Measurements from ENCODE around the gene ACO2. TPM values are rescaled to one million over a fixed set of nuclear protein-coding genes. Genes with fewer than 3 reads are reported as not detected.

ACO2 gene
- total RNA-seq, 1 experiment from 2014 or later = 105 TPM

DNA sequence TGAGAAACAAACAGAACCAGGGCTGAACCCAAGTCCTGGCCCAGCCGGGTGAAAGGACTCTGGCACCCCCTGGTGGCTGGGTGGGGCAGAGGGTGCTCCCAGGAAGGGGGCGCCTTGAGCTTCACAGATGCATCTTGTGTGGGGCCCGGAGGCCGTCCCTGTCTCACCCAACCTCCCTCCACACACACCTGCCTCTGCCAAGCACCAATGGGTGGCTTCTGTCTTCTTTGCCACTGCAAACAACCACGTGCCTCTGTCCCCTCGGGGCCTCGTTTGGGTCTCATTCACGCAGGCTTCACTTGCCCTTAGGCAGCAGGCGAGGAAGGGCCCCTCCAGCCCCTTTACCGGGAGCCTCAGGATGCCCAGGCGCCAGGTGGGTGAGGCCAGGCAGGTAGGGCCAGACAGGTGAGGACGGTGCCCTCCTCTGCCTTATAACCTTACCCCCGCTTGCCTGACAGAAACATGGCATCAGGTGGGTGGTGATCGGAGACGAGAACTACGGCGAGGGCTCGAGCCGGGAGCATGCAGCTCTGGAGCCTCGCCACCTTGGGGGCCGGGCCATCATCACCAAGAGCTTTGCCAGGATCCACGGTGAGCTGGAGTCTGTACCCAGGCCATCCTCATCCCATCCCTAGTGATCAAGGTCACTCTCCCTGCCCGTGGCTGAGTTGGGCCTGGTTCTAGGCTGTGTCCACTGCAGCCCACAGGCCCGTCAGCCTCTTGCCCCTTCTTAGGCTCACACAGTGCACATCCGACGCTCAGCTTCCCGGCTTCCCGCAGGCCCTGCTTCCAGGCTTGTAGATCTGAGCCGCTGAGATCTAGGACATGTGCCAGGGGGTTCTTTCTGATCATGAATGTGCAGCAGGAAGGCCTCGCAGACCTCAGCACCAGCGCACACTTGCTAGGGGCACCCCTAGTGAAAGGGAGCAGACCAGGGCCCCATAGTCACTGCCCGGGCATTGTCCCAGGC is 58.2 kb downstream of the ACO2 start:
- H3K27ac Mint-ChIP-seq (ENCODE audit: low read depth, unreplicated experiment) = peak overlapping the region; percentile 54
- ChIA-PET CTCF (interaction anchor here (0.7 to 4.1 kb wide), 12 partner anchors 10 to 228 kb away, joined by 3 to 27 read pairs (median 4); partner anchors contain the start of gene POLR3H), POLR2A (interaction anchor here (0.9 to 3.2 kb wide), 5 partner anchors 10 to 241 kb away, joined by 3 to 10 read pairs (median 3); no protein-coding TSS in a partner anchor)
- BruUV-seq (replicated peaks) = no TSS peak
- peak; percentile 40 for DNase-seq (ENCODE audit: unreplicated experiment)
- no peaks in the 10 kb centered on the region for H3K4me1 Mint-ChIP-seq (ENCODE audit: insufficient read depth, unreplicated experiment)
- TF ChIP-seq, protein P1, sequence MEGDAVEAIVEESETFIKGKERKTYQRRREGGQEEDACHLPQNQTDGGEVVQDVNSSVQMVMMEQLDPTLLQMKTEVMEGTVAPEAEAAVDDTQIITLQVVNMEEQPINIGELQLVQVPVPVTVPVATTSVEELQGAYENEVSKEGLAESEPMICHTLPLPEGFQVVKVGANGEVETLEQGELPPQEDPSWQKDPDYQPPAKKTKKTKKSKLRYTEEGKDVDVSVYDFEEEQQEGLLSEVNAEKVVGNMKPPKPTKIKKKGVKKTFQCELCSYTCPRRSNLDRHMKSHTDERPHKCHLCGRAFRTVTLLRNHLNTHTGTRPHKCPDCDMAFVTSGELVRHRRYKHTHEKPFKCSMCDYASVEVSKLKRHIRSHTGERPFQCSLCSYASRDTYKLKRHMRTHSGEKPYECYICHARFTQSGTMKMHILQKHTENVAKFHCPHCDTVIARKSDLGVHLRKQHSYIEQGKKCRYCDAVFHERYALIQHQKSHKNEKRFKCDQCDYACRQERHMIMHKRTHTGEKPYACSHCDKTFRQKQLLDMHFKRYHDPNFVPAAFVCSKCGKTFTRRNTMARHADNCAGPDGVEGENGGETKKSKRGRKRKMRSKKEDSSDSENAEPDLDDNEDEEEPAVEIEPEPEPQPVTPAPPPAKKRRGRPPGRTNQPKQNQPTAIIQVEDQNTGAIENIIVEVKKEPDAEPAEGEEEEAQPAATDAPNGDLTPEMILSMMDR (IDR thresholded peaks at IDR 0.05; ENCODE audit: unreplicated experiment) = peak; percentile 76
- intact Hi-C loops (cut with micrococcal nuclease) = no loop called here
- no peaks in the 10 kb centered on the region for H3K27me3 Mint-ChIP-seq (ENCODE audit: insufficient read depth, unreplicated experiment)
- H3K36me3 Mint-ChIP-seq (ENCODE audit: insufficient read depth, unreplicated experiment) = peaks cover 86% of the 10 kb centered on the region
- no peak overlapping the region for H3K4me3 Mint-ChIP-seq (ENCODE audit: unreplicated experiment)
- no peaks in the 10 kb centered on the region for H3K9me3 Mint-ChIP-seq (ENCODE audit: unreplicated experiment)

DNA sequence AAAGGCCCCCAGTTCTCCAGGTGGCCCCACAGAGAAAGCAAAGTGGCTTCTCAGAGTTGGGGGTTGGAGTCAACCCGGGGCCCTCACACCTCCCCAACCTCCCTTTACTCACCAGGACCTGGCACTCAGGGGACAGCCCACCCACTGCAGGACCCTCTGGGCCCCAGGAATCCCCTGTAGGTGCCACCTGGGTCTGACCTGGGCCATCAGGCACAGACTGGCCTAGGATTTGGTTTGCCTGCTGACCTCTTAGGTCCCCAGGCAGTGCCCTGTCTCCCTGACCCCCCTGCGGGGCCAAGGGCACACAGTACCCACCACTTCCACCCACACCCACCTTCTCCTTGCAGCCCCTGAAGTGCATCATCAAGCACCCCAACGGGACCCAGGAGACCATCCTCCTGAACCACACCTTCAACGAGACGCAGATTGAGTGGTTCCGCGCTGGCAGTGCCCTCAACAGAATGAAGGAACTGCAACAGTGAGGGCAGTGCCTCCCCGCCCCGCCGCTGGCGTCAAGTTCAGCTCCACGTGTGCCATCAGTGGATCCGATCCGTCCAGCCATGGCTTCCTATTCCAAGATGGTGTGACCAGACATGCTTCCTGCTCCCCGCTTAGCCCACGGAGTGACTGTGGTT is 59.3 kb downstream of the ACO2 start:
- H3K27me3 Mint-ChIP-seq (ENCODE audit: insufficient read depth, unreplicated experiment) = no peaks in the 10 kb centered on the region
- POLR2A ChIA-PET = interaction anchor here (0.6 to 3.2 kb wide), 5 partner anchors 10 to 242 kb away, joined by 3 to 10 read pairs (median 3); no protein-coding TSS in a partner anchor
- peak overlapping the region; percentile 16 for H3K27ac Mint-ChIP-seq (ENCODE audit: low read depth, unreplicated experiment)
- BruUV-seq (replicated peaks) = TSS peak; percentile 81
- no peaks in the 10 kb centered on the region for H3K4me1 Mint-ChIP-seq (ENCODE audit: insufficient read depth, unreplicated experiment)
- TF ChIP-seq, protein P1 (IDR thresholded peaks at IDR 0.05; ENCODE audit: unreplicated experiment) = no peak
- DNase-seq (ENCODE audit: unreplicated experiment) = no peak
- no peaks in the 10 kb centered on the region for H3K9me3 Mint-ChIP-seq (ENCODE audit: unreplicated experiment)
- no peak overlapping the region for H3K4me3 Mint-ChIP-seq (ENCODE audit: unreplicated experiment)
- CTCF ChIA-PET = interaction anchor here (0.6 to 4.1 kb wide), 5 partner anchors 11 to 309 kb away, joined by 3 to 27 read pairs (median 8); partner anchors contain the start of gene POLR3H
- intact Hi-C loops (cut with micrococcal nuclease) = no loop called here
- peaks cover 86% of the 10 kb centered on the region for H3K36me3 Mint-ChIP-seq (ENCODE audit: insufficient read depth, unreplicated experiment)

DNA sequence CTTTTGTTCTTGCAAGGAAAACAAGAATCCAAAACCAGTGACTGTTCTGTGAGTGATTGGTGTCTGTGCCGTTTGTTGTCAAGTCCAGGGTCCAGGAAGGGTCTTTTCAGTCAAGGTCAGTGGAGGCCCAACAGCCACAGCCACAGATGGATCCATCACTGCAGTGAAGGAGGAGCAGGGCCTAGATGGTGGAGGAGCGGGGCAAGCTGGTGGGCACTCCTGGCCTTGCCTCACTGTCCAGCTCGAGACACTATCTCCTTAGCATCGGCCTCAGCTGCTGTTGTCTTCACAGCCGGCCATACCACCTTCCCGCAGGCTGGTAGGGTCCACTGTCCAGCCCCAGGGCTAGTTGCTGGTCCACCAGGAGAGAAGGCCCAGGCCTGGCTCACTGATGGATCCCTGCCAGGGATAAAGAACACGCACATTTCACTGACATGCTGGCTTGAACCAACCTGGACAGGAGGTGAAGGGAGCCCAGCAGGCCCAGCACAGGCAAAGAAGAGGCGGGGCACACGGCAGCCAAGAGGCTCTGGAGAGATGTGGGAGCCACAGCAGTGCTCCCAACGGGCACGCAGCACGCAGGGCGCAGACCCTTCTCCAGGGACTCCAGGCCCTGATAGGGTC is 60.1 kb downstream of the ACO2 start:
- BruUV-seq (replicated peaks) = no TSS peak
- CTCF ChIA-PET = interaction anchor here (0.6 to 2.7 kb wide), 2 partner anchors 12 to 57 kb away, joined by 3 to 19 read pairs; no protein-coding TSS in a partner anchor

More for the DNA sequence above, 60.1 kb downstream of the ACO2 start:
- no peaks in the 10 kb centered on the region for H3K4me1 Mint-ChIP-seq (ENCODE audit: insufficient read depth, unreplicated experiment)
- no peak for DNase-seq (ENCODE audit: unreplicated experiment)
- no peaks in the 10 kb centered on the region for H3K9me3 Mint-ChIP-seq (ENCODE audit: unreplicated experiment)
- no peak overlapping the region for H3K4me3 Mint-ChIP-seq (ENCODE audit: unreplicated experiment)
- TF ChIP-seq, protein P1 (IDR thresholded peaks at IDR 0.05; ENCODE audit: unreplicated experiment) = no peak
- H3K27me3 Mint-ChIP-seq (ENCODE audit: insufficient read depth, unreplicated experiment) = no peaks in the 10 kb centered on the region
- peak overlapping the region; percentile 16 for H3K27ac Mint-ChIP-seq (ENCODE audit: low read depth, unreplicated experiment)
- POLR2A ChIA-PET = interaction anchor here (0.6 to 3.2 kb wide), 3 partner anchors 12 to 126 kb away, joined by 3 to 10 read pairs (median 4); no protein-coding TSS in a partner anchor
- intact Hi-C loops (cut with micrococcal nuclease) = no loop called here
- peaks cover 87% of the 10 kb centered on the region for H3K36me3 Mint-ChIP-seq (ENCODE audit: insufficient read depth, unreplicated experiment)

Measured in MCF 10A (cell line).